Calu3 (cell line): Measurements from ENCODE around the gene BATF2. TPM values are rescaled to one million over a fixed set of nuclear protein-coding genes. Genes with fewer than 3 reads are reported as not detected.
"Not testable (repeated sequence)": the region's sequence is repeated elsewhere in the genome, so short reads cannot be mapped to it uniquely, and the experiment has no call there.

Source experiments
- BruUV-seq: library from RNA; stranded (reverse); fragments of 400-500 nt; replicated peaks from 2 replicates; lab custom pipeline; 2021; lab: Mats Ljungman, UMichigan
- CTCF ChIA-PET: fragments of 300-600 bp; sonication (Branson Sonifier 250); formaldehyde crosslinking; loops from one replicate; lab custom pipeline; 2022; ENCODE audit warnings: antibody characterized with exemption; lab: Charles Lee
- DNase-seq: peaks from one replicate; pipeline ENCODE4 v3.0.0; 2022
- H3K27ac Mint-ChIP-seq: one replicate; pipeline ENCODE4 v1.8.0; 2022; ENCODE audit warnings: mixed read lengths; ENCODE audit not compliant: unreplicated experiment
- H3K27me3 Mint-ChIP-seq: one replicate; pipeline ENCODE4 v1.8.0; 2022; ENCODE audit warnings: mixed read lengths; ENCODE audit not compliant: unreplicated experiment
- H3K36me3 Mint-ChIP-seq: one replicate; pipeline ENCODE4 v1.8.0; 2022; ENCODE audit warnings: mild to moderate bottlenecking, moderate library complexity, mixed read lengths; ENCODE audit not compliant: insufficient read depth, unreplicated experiment
- H3K4me1 Mint-ChIP-seq: one replicate; pipeline ENCODE4 v1.8.0; 2022; ENCODE audit warnings: mild to moderate bottlenecking, low read depth, mixed read lengths; ENCODE audit not compliant: unreplicated experiment
- H3K4me3 Mint-ChIP-seq: one replicate; pipeline ENCODE4 v1.8.0; 2022; ENCODE audit warnings: mild to moderate bottlenecking, low read depth, moderate library complexity, mixed read lengths; ENCODE audit not compliant: unreplicated experiment
- H3K9me3 Mint-ChIP-seq: one replicate; pipeline ENCODE4 v1.8.0; 2022; ENCODE audit warnings: low read depth, mixed read lengths; ENCODE audit not compliant: unreplicated experiment
- intact Hi-C: fragments of 100-400 bp; cut with micrococcal nuclease; formaldehyde crosslinking; loops from one replicate; pipeline ENCODE4 v1.10.0; 2022; ENCODE audit not compliant: unreplicated experiment
- total RNA-seq: library from RNA; stranded (reverse); gene quantifications from 2 replicates; pipeline ENCODE4 v1.2.3, GENCODE V29; 2022
- TF ChIP-seq, protein P1 (sequence below): fragments of 200-600 bp; IDR thresholded peaks from one replicate; pipeline ENCODE4 v1.8.0; 2022; ENCODE audit warnings: antibody characterized with exemption; ENCODE audit not compliant: unreplicated experiment

Gene BATF2
- total RNA-seq, 1 experiment from 2014 or later = 4.5 TPM

- no peak for DNase-seq
- H3K27ac Mint-ChIP-seq = peak overlapping the region; percentile 5
- H3K36me3 Mint-ChIP-seq = peaks cover 12% of the 10 kb centered on the region
- peak overlapping the region; percentile 62 for H3K4me3 Mint-ChIP-seq
- CTCF ChIA-PET = interaction anchor here (0.6 to 0.8 kb wide), 3 partner anchors 51 to 93 kb away, joined by 3 read pairs; partner anchors contain the start of gene ZNHIT2
- no peaks in the 10 kb centered on the region for H3K27me3 Mint-ChIP-seq
- no peaks in the 10 kb centered on the region for H3K9me3 Mint-ChIP-seq
- H3K4me1 Mint-ChIP-seq = peaks cover 16% of the 10 kb centered on the region
- BruUV-seq = no TSS peak
- TF ChIP-seq, protein P1, sequence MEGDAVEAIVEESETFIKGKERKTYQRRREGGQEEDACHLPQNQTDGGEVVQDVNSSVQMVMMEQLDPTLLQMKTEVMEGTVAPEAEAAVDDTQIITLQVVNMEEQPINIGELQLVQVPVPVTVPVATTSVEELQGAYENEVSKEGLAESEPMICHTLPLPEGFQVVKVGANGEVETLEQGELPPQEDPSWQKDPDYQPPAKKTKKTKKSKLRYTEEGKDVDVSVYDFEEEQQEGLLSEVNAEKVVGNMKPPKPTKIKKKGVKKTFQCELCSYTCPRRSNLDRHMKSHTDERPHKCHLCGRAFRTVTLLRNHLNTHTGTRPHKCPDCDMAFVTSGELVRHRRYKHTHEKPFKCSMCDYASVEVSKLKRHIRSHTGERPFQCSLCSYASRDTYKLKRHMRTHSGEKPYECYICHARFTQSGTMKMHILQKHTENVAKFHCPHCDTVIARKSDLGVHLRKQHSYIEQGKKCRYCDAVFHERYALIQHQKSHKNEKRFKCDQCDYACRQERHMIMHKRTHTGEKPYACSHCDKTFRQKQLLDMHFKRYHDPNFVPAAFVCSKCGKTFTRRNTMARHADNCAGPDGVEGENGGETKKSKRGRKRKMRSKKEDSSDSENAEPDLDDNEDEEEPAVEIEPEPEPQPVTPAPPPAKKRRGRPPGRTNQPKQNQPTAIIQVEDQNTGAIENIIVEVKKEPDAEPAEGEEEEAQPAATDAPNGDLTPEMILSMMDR = no peak
- intact Hi-C loops = no loop called here
Measured at GRCh38 chr11:65026810-65027209, 30.0 kb upstream of the BATF2 start.

GRCh38 chr11:65023502-65023901 lies 26.7 kb upstream of the BATF2 start:
- H3K4me3 Mint-ChIP-seq, intact Hi-C loops, H3K9me3 Mint-ChIP-seq, DNase-seq, CTCF ChIA-PET, BruUV-seq, H3K27me3 Mint-ChIP-seq, H3K27ac Mint-ChIP-seq: not testable (repeated sequence)
- Mint-ChIP-seq H3K4me1 (peaks cover 16% of the 10 kb centered on the region), H3K36me3 (peaks cover 28% of the 10 kb centered on the region)

DNA sequence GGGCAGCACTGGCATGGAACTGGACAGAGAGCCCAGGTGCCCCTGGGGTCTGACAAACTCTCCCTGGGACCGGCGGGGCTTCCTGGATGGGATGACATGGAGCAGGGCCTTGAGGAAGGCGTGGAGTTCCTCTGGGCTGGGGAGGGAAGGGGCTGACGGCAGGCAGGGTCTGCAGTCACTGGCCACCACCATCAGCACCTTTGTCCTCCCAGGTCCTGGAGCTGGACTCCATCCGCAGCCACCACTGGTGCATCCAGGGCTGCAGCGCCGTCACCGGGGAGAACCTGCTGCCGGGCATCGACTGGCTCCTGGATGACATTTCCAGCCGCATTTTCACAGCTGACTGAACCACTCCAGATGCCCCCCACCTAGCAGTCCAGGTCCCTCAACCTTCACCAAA lies 24.7 kb upstream of the BATF2 start:
- H3K4me3 Mint-ChIP-seq = no peak overlapping the region
- CTCF ChIA-PET = no interaction called here
- H3K27me3 Mint-ChIP-seq = no peaks in the 10 kb centered on the region
- peaks cover 28% of the 10 kb centered on the region for H3K36me3 Mint-ChIP-seq
- no peak for DNase-seq
- no TSS peak for BruUV-seq
- no peak overlapping the region for H3K27ac Mint-ChIP-seq
- H3K4me1 Mint-ChIP-seq = peaks cover 8% of the 10 kb centered on the region
- intact Hi-C loops = no loop called here
- TF ChIP-seq, protein P1 = no peak
- H3K9me3 Mint-ChIP-seq = no peaks in the 10 kb centered on the region

- BruUV-seq = no TSS peak
- TF ChIP-seq, protein P1 = no peak
- H3K27me3 Mint-ChIP-seq = no peaks in the 10 kb centered on the region
- peaks cover 13% of the 10 kb centered on the region for H3K4me1 Mint-ChIP-seq
- H3K36me3 Mint-ChIP-seq = peaks cover 29% of the 10 kb centered on the region
- no peak for DNase-seq
- no peak overlapping the region for H3K4me3 Mint-ChIP-seq
- CTCF ChIA-PET = no interaction called here
- no peak overlapping the region for H3K27ac Mint-ChIP-seq
- intact Hi-C loops = no loop called here
- H3K9me3 Mint-ChIP-seq = no peaks in the 10 kb centered on the region
Measured at GRCh38 chr11:65021003-65021402, 24.2 kb upstream of the BATF2 start.

DNA sequence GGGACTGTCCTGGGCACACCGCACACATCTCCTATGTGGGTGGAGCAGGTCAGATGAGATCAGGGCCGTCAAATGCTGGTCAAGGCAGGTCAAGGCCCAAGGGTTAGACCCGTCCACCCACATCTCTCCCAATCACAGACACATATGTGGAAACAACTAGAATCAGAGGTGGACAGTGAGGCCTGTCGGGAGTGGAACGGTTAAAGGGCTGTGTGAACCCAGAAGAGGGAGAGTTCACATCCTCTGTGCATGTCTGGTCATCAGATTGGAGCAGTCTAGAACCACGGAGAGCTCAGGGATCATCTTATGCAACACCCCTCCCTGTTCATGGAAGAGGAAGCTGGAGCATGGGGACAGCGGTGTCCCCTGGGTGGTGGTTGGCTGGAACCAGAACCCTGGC lies 23.1 kb upstream of the BATF2 start:
- peaks cover 15% of the 10 kb centered on the region for H3K4me1 Mint-ChIP-seq
- H3K36me3 Mint-ChIP-seq = peaks cover 31% of the 10 kb centered on the region
- TF ChIP-seq, protein P1 = no peak
- intact Hi-C loops = no loop called here
- DNase-seq = no peak
- H3K9me3 Mint-ChIP-seq = no peaks in the 10 kb centered on the region
- H3K27ac Mint-ChIP-seq = no peak overlapping the region
- no peak overlapping the region for H3K4me3 Mint-ChIP-seq
- BruUV-seq = no TSS peak
- H3K27me3 Mint-ChIP-seq = no peaks in the 10 kb centered on the region
- CTCF ChIA-PET = no interaction called here
